NCI-H69 (cell line): Measurements from ENCODE around the gene RCN1.
A peak's percentile ranks its signal among the peaks of the same experiment; 100 is the strongest.

Source experiments
- DNase-seq: peaks from one replicate; lab custom pipeline; 2025; lab: John Stamatoyannopoulos, UW

The RCN1 gene

GRCh38 chr11:32079553-32079952 lies 11.3 kb upstream of the RCN1 start:
- DNase-seq, result no peak

- peak; percentile 48 for DNase-seq
These were observed 10.4 kb upstream of the RCN1 start for GRCh38 chr11:32080361-32080980.

- peak; percentile 92 for DNase-seq
These were observed 9.7 kb upstream of the RCN1 start for GRCh38 chr11:32081129-32081641.

GRCh38 chr11:32081901-32082300 lies 9.0 kb upstream of the RCN1 start:
- DNase-seq, result peak; percentile 17

GRCh38 chr11:32082346-32082986 lies 8.4 kb upstream of the RCN1 start:
- peak; percentile 20 for DNase-seq

GRCh38 chr11:32087597-32087996 lies 3.3 kb upstream of the RCN1 start:
- no peak for DNase-seq

GRCh38 chr11:32088117-32088941 lies 2.5 kb upstream of the RCN1 start:
- DNase-seq, result peak; percentile 89

- DNase-seq, result peak; percentile 53
These were observed 1.8 kb downstream of the RCN1 start for GRCh38 chr11:32092581-32093170.

GRCh38 chr11:32094923-32095322 lies 4.0 kb downstream of the RCN1 start:
- no peak for DNase-seq

GRCh38 chr11:32098142-32098903 lies 7.4 kb downstream of the RCN1 start:
- no peak for DNase-seq

GRCh38 chr11:32099516-32099915 lies 8.6 kb downstream of the RCN1 start:
- DNase-seq, result peak; percentile 12

- no peak for DNase-seq
These were observed 9.6 kb downstream of the RCN1 start for GRCh38 chr11:32100495-32100894.

GRCh38 chr11:32101791-32102190 lies 10.9 kb downstream of the RCN1 start:
- no peak for DNase-seq

GRCh38 chr11:32103121-32103719 lies 12.3 kb downstream of the RCN1 start:
- DNase-seq, result peak; percentile 81

GRCh38 chr11:32103941-32104340 lies 13.1 kb downstream of the RCN1 start:
- DNase-seq, result no peak

GRCh38 chr11:32105871-32106560 lies 15.1 kb downstream of the RCN1 start:
- no peak for DNase-seq

- DNase-seq, result no peak
These were observed 16.8 kb downstream of the RCN1 start for GRCh38 chr11:32107647-32108046.

- no peak for DNase-seq
These were observed 17.7 kb downstream of the RCN1 start for GRCh38 chr11:32108576-32108975.

GRCh38 chr11:32109138-32109537 lies 18.3 kb downstream of the RCN1 start:
- DNase-seq, result peak; percentile 16

GRCh38 chr11:32109592-32109991 lies 18.7 kb downstream of the RCN1 start:
- no peak for DNase-seq

GRCh38 chr11:32110795-32111194 lies 19.9 kb downstream of the RCN1 start:
- no peak for DNase-seq
